ENCODE results near the gene TCF19.

The TCF19 gene

GRCh38 chr6:31128093-31128676, 30.2 kb upstream of the TCF19 start:
- DNase-seq, result peak; percentile 88

GRCh38 chr6:31129130-31129529, 29.3 kb upstream of the TCF19 start:
- DNase-seq, result no peak

GRCh38 chr6:31130751-31131150, 27.6 kb upstream of the TCF19 start:
- no peak for DNase-seq

DNA sequence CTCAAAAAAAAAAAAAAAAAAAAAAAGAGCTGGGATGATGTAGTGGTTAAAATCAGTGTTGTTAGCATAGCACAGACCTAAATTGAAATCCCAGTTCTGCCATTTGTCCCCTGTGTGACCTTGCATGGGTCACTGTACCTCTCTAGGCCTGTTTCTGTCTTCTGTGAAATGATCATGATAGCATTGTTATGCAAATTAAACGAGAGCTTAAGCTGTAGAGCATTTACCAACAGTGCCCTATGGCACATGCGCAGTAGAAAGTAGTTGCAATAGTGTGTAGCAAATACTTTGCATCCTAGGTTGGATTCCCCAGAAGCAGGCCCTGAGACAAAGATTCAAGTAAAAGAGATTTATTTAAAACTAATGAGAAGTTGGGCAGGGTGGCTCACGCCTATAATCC, 26.8 kb upstream of the TCF19 start:
- no peak for DNase-seq

DNA sequence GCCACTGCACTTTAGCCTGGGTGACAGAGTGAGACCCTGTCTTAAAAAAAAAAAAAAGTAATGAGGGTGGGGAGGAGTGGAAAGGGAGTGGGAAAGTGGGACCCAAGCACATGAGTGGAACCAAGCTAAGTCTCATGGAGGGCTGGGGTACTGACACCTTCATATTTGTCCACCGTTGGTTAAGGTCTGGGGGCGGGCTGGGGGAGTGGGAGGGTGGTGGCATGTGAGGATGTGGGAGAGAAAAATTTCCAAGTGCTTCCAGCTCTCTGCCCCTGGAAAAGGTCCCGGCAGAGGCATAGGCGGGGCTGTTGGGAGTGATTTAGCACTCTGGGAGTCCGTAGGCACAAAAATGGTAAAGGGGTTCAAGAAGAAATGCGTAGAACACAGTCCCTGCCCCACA, 25.6 kb upstream of the TCF19 start:
- DNase-seq, result no peak

DNA sequence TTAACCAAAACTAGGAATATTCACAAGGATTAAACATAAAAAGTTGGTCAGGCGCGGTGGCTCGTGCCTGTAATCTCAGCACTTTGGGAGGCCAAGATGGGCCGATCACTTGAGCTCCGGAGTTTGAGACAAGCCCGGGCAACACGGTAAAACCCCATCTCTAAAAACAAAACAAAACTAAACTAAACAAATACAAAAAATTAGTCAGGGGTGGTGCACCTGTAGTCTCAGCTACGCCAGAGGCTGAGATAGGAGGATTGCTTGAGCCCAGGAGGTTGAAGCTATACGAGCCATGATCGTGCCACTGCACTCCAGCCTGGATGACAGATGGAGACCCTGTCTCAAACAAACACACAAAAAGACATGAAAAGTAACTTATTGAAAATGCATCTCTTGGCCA, 22.7 kb upstream of the TCF19 start:
- DNase-seq, result no peak

DNA sequence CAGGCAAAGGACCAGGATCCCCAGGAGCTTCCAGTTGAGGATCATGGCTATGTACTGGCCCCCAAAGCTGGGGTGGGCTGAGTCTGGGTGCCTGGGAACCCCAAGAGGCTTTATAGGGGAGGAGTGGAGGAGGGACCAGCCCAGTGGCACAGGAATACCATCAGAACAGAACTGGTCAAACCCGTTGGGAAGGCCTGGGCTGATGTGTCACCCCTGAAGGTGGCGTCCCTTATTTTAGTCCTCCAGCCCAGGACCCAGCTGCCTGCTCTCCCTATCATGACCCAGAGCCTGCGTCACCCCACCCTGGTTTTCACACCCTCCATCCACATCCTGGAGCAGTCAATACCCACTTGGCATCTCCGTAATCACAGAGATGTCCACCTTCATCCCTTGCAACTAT, 19.4 kb upstream of the TCF19 start, which contains the start of gene PSORS1C2:
Gene PSORS1C2, minus strand, starts transcription at position 85 of the 400 bp plus-strand sequence. Its CDS starts 40 bp downstream, at position 45.
- no peak for DNase-seq

DNA sequence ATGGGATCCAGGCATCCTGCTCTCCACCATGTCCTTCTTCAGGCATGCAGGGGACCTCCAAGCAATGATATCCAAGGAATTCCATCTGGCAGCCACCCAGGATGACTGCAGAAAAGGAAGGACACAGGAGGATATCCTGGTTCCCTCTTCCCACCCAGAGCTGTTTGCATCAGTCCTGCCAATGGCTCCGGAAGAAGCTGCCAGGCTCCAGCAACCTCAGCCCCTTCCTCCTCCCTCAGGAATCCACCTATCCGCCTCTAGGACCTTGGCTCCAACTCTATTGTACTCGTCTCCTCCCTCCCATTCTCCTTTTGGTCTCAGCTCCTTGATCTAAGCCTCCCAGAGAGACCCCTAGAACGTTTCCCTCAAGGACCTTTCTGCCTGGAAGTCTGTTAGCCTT, 18.8 kb upstream of the TCF19 start:
- no peak for DNase-seq

DNA sequence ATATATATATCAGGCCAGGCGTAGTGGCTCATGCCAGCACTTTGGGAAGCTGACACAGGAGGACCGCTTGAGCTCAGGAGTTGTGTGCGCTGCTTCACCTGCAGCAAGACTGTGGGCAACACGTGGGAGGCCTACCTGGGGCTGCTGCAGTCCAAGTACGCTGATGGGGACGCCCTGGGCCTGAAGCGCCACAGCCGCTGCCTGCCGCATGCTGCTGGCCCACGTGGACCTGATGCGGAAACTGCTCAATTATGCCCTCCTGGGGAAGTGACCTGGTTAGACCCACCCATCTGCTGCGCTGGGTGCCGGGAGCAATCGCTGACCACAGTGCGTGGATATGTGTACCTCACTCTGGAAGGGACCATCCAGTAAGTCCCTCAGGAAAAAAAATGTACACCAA, 17.7 kb upstream of the TCF19 start:
- DNase-seq, result no peak

DNA sequence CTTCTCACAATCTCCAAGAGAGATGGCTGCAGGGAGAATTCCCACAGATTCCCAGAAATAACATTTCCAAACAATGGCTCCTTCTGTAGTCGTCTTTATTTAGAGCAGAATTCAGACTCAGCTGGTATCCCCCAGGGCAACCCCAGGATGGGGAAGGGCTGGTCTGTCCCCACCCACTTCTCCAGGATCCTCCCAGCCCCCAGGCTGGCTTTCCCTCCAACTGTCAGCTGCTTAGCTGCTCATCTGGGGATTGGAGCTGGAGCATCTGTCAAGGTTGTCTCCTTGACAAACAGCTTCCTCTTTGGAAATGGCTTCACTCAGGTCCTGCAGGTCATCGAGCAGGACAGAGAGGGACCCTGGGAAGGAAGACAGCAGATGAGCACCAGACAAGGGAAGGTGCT, 16.0 kb upstream of the TCF19 start:
- DNase-seq, result no peak

GRCh38 chr6:31143148-31143547, 15.2 kb upstream of the TCF19 start:
- no peak for DNase-seq

DNA sequence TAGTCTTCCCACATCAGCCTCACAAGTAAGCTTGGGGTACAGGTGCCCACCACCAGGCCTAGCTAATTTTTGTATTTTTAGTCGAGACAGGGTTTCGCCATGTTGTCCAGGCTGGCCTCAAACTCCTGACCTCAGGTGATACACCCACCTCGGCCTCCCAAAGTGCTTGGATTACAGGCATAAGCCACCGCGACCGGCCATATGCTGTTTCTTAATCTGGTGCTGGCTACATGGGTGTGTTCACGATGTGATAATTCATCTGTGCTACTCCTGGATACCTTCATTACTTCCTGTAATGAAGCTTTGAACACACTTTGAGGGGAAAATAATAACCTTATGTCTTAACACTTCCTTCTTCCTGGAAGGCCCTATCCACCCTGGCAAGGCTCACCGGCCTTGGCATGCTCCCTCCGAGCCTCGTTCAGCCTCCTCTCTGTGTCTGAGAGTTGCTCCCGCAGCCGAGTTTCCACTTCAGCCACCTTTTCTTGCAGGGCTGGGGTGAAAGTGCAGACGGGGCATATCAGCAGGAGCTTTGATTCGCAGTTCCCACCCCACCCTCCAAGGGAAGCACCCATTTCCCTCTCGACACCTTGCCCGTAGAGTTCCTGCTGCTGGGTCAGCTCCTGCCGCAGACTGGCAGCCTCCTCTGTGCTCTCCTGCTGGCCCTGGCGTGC, 14.0 kb upstream of the TCF19 start:
- DNase-seq, result no peak

- DNase-seq, result no peak
These were observed 13.4 kb upstream of the TCF19 start for GRCh38 chr6:31144970-31145340.

DNA sequence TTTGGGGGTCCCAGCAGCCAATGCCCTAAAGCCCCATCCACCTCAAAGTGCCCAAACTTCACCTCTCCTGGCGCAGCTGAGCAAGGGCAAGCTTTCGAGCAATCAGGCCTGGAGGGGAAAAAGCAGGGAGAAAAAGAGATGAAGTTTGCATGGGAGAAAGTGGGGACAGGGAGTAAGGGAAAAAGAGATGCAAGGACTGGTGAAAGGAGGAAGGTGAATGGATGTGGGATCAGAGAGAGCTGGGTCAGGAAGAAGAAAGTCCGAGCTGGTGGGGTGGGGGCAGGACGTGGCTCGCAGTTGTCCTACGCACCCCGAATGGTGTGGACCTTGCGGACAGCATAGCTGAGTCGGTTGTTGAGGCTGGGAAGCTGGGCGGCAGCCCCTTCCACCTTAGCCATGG, 13.0 kb upstream of the TCF19 start:
- DNase-seq, result no peak

GRCh38 chr6:31149827-31150447, 8.5 kb upstream of the TCF19 start:
- DNase-seq, result no peak

DNA sequence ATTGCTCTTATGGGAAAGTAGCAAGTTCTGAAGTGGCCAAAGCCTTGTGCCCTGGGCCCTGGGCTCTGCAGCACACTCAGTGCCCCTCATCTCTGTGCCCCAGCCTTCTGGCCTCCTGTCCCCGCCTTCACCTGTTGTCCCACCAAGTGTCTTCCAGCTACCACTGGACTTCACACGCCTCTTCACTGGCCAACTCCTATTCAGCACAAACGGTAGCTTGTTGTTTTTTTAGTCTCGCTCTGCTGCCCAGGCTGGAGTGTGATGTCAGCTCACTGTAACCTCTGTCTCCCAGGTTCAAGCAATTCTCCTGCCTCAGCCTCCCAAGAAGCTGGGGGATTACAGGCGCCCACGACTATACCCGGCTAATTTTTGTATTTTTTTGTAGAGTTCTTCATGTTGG, 5.6 kb upstream of the TCF19 start:
- no peak for DNase-seq

DNA sequence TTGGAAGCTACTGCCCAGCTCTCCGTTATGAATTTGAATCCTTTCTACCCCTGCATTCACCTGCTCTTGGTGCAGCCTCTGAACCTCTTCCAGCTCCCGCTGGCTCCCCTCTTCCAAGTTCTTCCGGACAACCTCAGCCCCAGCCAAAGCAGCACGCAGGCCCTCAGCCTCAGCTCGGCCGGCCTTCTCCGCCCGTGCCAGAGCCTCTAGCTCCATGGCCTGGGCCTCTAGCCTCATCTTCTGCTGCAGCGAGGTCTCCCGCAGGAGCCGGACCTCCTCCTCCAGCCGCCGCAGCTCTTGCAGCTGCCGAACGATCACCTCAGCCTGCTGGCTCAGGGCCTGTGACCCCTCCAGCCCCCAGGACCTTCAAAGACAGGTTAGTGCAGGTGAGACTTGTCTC, 4.0 kb upstream of the TCF19 start:
- no peak for DNase-seq

DNA sequence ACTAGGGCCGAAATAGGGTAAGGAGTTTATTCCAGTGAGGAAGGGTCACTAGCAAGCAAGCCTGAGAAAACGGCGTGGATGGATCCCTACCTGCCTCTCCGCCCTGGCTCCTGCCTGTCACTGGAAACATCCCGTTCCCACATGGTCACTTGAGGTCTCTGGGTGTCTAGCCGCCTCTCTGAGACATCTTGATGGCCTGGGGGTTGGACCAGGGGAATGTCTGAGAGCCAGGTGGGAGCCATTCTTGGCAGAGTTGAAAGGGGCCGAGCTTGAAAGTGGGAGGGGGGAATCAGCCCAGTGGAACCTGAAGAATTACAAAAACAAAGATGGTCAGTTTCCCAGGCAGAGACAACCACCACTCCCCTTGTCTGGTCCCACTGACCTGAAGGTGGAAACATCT, 1.7 kb upstream of the TCF19 start:
- no peak for DNase-seq

GRCh38 chr6:31157513-31158139, 763 bp upstream of the TCF19 start, which contains the start of gene CCHCR1:
Gene CCHCR1, minus strand, starts transcription at chr6:31157802. Its CDS starts 202 bp downstream, at chr6:31157600.
- DNase-seq, result no peak

DNA sequence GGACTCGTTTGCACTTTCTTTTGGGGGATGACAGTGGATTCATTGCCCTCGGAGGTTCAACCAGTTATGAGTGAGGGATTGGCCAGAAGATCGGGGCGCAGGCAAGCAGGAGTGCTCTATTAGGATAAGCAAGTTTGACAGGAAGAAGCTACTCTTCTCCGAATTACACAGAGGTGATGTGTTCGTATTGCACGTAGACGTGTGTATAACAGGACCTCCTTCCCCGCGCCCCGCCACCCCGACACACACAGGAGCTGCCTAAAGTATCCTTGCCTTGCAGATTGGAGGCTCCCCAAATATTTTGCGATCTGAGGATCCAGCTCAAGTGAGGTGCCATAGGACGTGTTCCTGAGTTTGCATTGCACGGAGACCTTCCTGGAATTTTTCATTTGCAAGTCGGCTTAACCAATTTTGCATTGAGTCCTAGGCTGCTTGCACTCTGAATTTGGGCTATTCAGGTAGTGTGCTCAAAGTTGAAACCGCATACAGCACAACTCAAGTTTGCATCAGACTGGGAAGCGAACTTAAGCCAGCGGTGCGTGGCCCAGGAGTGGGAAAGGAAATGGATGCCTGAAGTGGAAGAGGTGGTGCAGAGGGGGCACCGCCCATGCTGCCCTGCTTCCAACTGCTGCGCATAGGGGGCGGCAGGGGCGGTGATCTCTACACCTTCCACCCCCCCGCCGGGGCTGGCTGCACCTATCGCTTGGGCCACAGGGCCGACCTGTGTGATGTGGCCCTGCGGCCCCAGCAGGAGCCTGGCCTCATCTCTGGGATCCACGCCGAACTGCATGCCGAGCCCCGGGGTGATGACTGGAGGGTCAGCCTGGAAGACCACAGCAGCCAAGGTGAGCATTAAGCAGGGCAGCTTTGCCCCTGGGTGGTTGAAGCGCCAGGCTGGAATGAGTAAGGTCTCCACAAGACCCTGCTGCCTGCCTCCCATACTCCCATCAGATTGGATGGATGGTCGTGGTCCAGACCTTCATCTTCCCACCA, 770 bp downstream of the TCF19 start:
- peak; percentile 48 for DNase-seq

GRCh38 chr6:31161216-31162126, 3.1 kb downstream of the TCF19 start:
- DNase-seq, result no peak

Measured in RPMI8226 (cell line).